IPS-15b (cell line): ENCODE data around the gene TMEM47.

Experiments used
- H3K27me3 ChIP-seq: one replicate; pipeline ENCODE4 v1.6.1; 2013; ENCODE audit warnings: low read length; ENCODE audit not compliant: control insufficient read depth, insufficient read depth
- H3K36me3 ChIP-seq: one replicate; pipeline ENCODE4 v1.6.1; 2013; ENCODE audit warnings: low read length; ENCODE audit not compliant: control insufficient read depth, insufficient read depth
- H3K4me1 ChIP-seq: one replicate; pipeline ENCODE4 v1.6.1; 2013; ENCODE audit warnings: mild to moderate bottlenecking, low read length; ENCODE audit not compliant: control insufficient read depth, insufficient read depth
- H3K4me3 ChIP-seq: one replicate; pipeline ENCODE4 v1.5.1; 2013; ENCODE audit warnings: low read depth, low read length
- H3K9ac ChIP-seq: one replicate; pipeline ENCODE4 v1.6.1; 2013; ENCODE audit warnings: low read depth, mild to moderate bottlenecking, low read length
- H3K9me3 ChIP-seq: one replicate; pipeline ENCODE4 v1.6.1; 2013; ENCODE audit warnings: mild to moderate bottlenecking, low read length; ENCODE audit not compliant: control insufficient read depth, insufficient read depth

The TMEM47 gene

GRCh38 chrX:34634349-34634748, 22.7 kb downstream of the TMEM47 start:
- H3K36me3 ChIP-seq: no peaks in the 10 kb centered on the region
- H3K27me3 ChIP-seq: no peaks in the 10 kb centered on the region
- H3K4me1 ChIP-seq: peaks cover 5% of the 10 kb centered on the region
- no peaks in the 10 kb centered on the region for H3K9me3 ChIP-seq
- H3K4me3 ChIP-seq: no peak overlapping the region
- no peak overlapping the region for H3K9ac ChIP-seq

- peaks cover 3% of the 10 kb centered on the region for H3K4me1 ChIP-seq
- H3K4me3 ChIP-seq: no peak overlapping the region
- H3K9ac ChIP-seq: no peak overlapping the region
- no peaks in the 10 kb centered on the region for H3K36me3 ChIP-seq
- no peaks in the 10 kb centered on the region for H3K27me3 ChIP-seq
- no peaks in the 10 kb centered on the region for H3K9me3 ChIP-seq
These were observed 24.7 kb downstream of the TMEM47 start for GRCh38 chrX:34632384-34632783.

GRCh38 chrX:34631479-34632220, 25.4 kb downstream of the TMEM47 start:
- H3K9ac ChIP-seq: no peak overlapping the region
- peaks cover 3% of the 10 kb centered on the region for H3K4me1 ChIP-seq
- no peak overlapping the region for H3K4me3 ChIP-seq
- H3K9me3 ChIP-seq: no peaks in the 10 kb centered on the region
- H3K27me3 ChIP-seq: no peaks in the 10 kb centered on the region
- H3K36me3 ChIP-seq: no peaks in the 10 kb centered on the region

GRCh38 chrX:34629572-34629971, 27.5 kb downstream of the TMEM47 start:
- Histone ChIP-seq H3K36me3 (no peaks in the 10 kb centered on the region), H3K27me3 (no peaks in the 10 kb centered on the region), H3K4me1 (peaks cover 3% of the 10 kb centered on the region), H3K4me3 (no peak overlapping the region), H3K9me3 (no peaks in the 10 kb centered on the region), H3K9ac (no peak overlapping the region)

GRCh38 chrX:34624416-34624815, 32.7 kb downstream of the TMEM47 start:
- H3K27me3 ChIP-seq: no peaks in the 10 kb centered on the region
- no peaks in the 10 kb centered on the region for H3K36me3 ChIP-seq
- H3K4me1 ChIP-seq: no peaks in the 10 kb centered on the region
- H3K4me3 ChIP-seq: no peak overlapping the region
- H3K9me3 ChIP-seq: no peaks in the 10 kb centered on the region
- no peak overlapping the region for H3K9ac ChIP-seq

GRCh38 chrX:34619920-34620319, 37.2 kb downstream of the TMEM47 start:
- Histone ChIP-seq H3K9ac (no peak overlapping the region), H3K9me3 (no peaks in the 10 kb centered on the region), H3K4me3 (no peak overlapping the region), H3K4me1 (no peaks in the 10 kb centered on the region), H3K27me3 (no peaks in the 10 kb centered on the region), H3K36me3 (no peaks in the 10 kb centered on the region)

GRCh38 chrX:34612036-34612435, 45.0 kb downstream of the TMEM47 start:
- H3K9me3 ChIP-seq: no peaks in the 10 kb centered on the region
- H3K27me3 ChIP-seq: no peaks in the 10 kb centered on the region
- no peaks in the 10 kb centered on the region for H3K36me3 ChIP-seq
- no peaks in the 10 kb centered on the region for H3K4me1 ChIP-seq
- H3K4me3 ChIP-seq: no peak overlapping the region
- no peak overlapping the region for H3K9ac ChIP-seq

- no peaks in the 10 kb centered on the region for H3K27me3 ChIP-seq
- H3K9ac ChIP-seq: no peak overlapping the region
- no peaks in the 10 kb centered on the region for H3K9me3 ChIP-seq
- peaks cover 5% of the 10 kb centered on the region for H3K4me1 ChIP-seq
- H3K4me3 ChIP-seq: no peak overlapping the region
- no peaks in the 10 kb centered on the region for H3K36me3 ChIP-seq
These were observed 58.7 kb downstream of the TMEM47 start for GRCh38 chrX:34598362-34598761.

GRCh38 chrX:34586936-34587335, 70.1 kb downstream of the TMEM47 start:
- Histone ChIP-seq H3K9ac (no peak overlapping the region), H3K27me3 (no peaks in the 10 kb centered on the region), H3K9me3 (no peaks in the 10 kb centered on the region), H3K4me1 (no peaks in the 10 kb centered on the region), H3K4me3 (no peak overlapping the region), H3K36me3 (no peaks in the 10 kb centered on the region)

- Histone ChIP-seq H3K36me3 (no peaks in the 10 kb centered on the region), H3K4me3 (no peak overlapping the region), H3K27me3 (no peaks in the 10 kb centered on the region), H3K9me3 (no peaks in the 10 kb centered on the region), H3K4me1 (no peaks in the 10 kb centered on the region), H3K9ac (no peak overlapping the region)
These were observed 70.7 kb downstream of the TMEM47 start for GRCh38 chrX:34586346-34586911.

- no peaks in the 10 kb centered on the region for H3K36me3 ChIP-seq
- H3K27me3 ChIP-seq: no peaks in the 10 kb centered on the region
- no peaks in the 10 kb centered on the region for H3K4me1 ChIP-seq
- H3K9me3 ChIP-seq: no peaks in the 10 kb centered on the region
- H3K4me3 ChIP-seq: no peak overlapping the region
- no peak overlapping the region for H3K9ac ChIP-seq
These were observed 71.5 kb downstream of the TMEM47 start for GRCh38 chrX:34585561-34585960.

- Histone ChIP-seq H3K27me3 (no peaks in the 10 kb centered on the region), H3K9me3 (no peaks in the 10 kb centered on the region), H3K9ac (no peak overlapping the region), H3K4me1 (no peaks in the 10 kb centered on the region), H3K4me3 (no peak overlapping the region), H3K36me3 (no peaks in the 10 kb centered on the region)
These were observed 72.3 kb downstream of the TMEM47 start for GRCh38 chrX:34584781-34585180.
